Gastrocnemius medialis (tissue), 4 donors: ENCODE measurements around the gene SMARCAD1. TPM values are rescaled to one million over a fixed set of nuclear protein-coding genes. Genes with fewer than 3 reads are reported as not detected.

Source experiments
- ATAC-seq, 2 donors: fragments of 150-250 bp; one replicate each; pipeline ENCODE4 v1.9.1; 2016
- DNase-seq, 2 donors: peaks; one replicate each; pipeline ENCODE4 v3.0.0-alpha.2; 2019
- H3K27ac ChIP-seq, 4 donors: fragments of 200-600 bp; sonication (generic); 1 replicate in 1 of 4; 2 replicates in 3 of 4; pipeline ENCODE4 v1.5.1; 2016 to 2018; ENCODE audit warnings: mild to moderate bottlenecking in 2 of 4, moderate library complexity in 1 of 4
- H3K27me3 ChIP-seq, 3 donors: fragments of 200-600 bp; sonication (generic) in 2 of 3; 1 replicate in 1 of 3; 2 replicates in 2 of 3; pipeline versions ENCODE4 v1.5.1 to v1.6.0; 2016 to 2019; ENCODE audit warnings: mild to moderate bottlenecking in 1 of 3, moderate library complexity in 1 of 3
- H3K36me3 ChIP-seq, 2 donors: fragments of 200-600 bp; sonication (generic) in 1 of 2; one replicate each; pipeline ENCODE4 v1.5.1; 2017 to 2018
- H3K4me1 ChIP-seq, 2 donors: fragments of 200-600 bp; sonication (generic) in 1 of 2; one replicate each; pipeline ENCODE4 v1.5.1; 2016 to 2017; ENCODE audit warnings: mild to moderate bottlenecking in 2 of 2
- H3K4me3 ChIP-seq, 4 donors: fragments of 200-600 bp; sonication (generic) in 3 of 4; 1 replicate in 1 of 4; 2 replicates in 3 of 4; pipeline ENCODE4 v1.5.1; 2016 to 2019; ENCODE audit warnings: mild to moderate bottlenecking in 2 of 4
- H3K9me3 ChIP-seq, 3 donors: fragments of 200-600 bp; sonication (generic) in 2 of 3; 1 replicate in 1 of 3; 2 replicates in 2 of 3; pipeline ENCODE4 v1.5.1; 2016 to 2019
- CTCF ChIP-seq, 5 experiments: fragments of 450-650 bp in 3 of 5; fragments of 200-600 bp in 2 of 5; sonication (generic) in 2 of 5; IDR thresholded peaks in 4 of 5; conservative IDR thresholded peaks in 1 of 5; 1 replicate in 4 of 5; 2 replicates in 1 of 5; pipeline ENCODE4 v1.5.1; 2016 to 2019; ENCODE audit warnings: antibody characterized with exemption in 5 of 5, mild to moderate bottlenecking in 3 of 5, moderate library complexity in 3 of 5
- POLR2A ChIP-seq, 2 donors: fragments of 450-650 bp; IDR thresholded peaks; one replicate each; pipeline ENCODE4 v1.6.1; 2017; ENCODE audit warnings: antibody characterized with exemption in 2 of 2, mild to moderate bottlenecking in 2 of 2, moderate library complexity in 2 of 2
- in situ Hi-C, 4 donors: fragments of 200-750 bp; cut with MboI; loops; one replicate each; pipeline versions ENCODE4 v1.15.0 to v1.8.0; 2017; ENCODE audit warnings: low sequenced_read_pairs in 4 of 4
- intact Hi-C: fragments of 100-400 bp; cut with DNase I; formaldehyde crosslinking; loops from one replicate; pipeline ENCODE4 v1.15.1; 2023; ENCODE audit warnings: low total_unique reads
- total RNA-seq, 4 donors: library from RNA; depleted of rRNA; stranded (reverse); fragments of >200 nt; gene quantifications; one replicate each; pipeline versions ENCODE4 v1.1.0 to v1.2.3, GENCODE V29; 2016

SMARCAD1 gene
- total RNA-seq, 4 donors from 2014 or later = 5.7 to 16.9 (median 8.0) TPM

DNA sequence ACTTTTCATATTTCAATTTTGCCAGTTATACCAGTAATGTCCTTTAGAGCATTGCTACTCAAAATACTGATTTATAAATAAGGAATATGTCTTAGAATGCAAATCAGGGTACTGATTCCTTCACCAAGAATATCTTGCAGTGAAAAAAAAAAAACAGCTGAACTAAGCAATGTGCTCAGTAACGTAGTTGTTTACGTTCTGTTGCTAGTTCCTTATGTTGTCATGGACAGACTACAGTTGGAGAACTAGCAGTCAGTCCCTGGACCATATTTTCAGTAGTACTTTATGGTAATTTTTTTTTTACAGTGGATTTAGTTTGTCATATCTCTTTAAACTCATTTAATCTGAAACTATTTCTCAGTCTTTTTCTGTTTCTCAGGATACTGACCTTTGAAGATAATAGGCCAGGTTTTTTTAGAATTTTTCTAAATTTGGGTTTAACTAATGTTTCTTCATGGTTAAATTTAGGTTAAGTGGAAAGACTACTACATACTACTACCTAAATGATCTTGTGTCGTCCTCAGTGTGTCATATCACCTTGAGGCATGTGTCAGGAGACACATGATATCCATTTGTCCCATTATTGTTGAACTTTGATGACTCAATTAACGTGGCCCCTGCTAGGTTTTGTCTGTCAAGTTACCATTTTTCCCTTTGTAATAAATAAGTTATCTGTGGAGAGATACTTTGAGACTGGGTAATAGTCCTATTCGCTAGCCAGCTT lies 21.0 kb downstream of the SMARCAD1 start:
- DNase-seq (no peak), ATAC-seq (no peak)
- in situ Hi-C loops = no loop called here
- TF ChIP-seq CTCF (IDR thresholded peaks at IDR 0.05 in 4 of 5, conservative IDR thresholded peaks at IDR 0.05 in 1 of 5) (no peak), POLR2A (IDR thresholded peaks at IDR 0.05) (no peak)
- Histone ChIP-seq H3K27ac (no peak overlapping the region), H3K36me3 (peaks cover 0 to 7% of the 10 kb centered on the region in 2 donors), H3K9me3 (no peaks in the 10 kb centered on the region), H3K4me3 (no peak overlapping the region), H3K4me1 (peaks cover 8 to 16% of the 10 kb centered on the region in 2 donors), H3K27me3 (no peaks in the 10 kb centered on the region)
- intact Hi-C loops = no loop called here

DNA sequence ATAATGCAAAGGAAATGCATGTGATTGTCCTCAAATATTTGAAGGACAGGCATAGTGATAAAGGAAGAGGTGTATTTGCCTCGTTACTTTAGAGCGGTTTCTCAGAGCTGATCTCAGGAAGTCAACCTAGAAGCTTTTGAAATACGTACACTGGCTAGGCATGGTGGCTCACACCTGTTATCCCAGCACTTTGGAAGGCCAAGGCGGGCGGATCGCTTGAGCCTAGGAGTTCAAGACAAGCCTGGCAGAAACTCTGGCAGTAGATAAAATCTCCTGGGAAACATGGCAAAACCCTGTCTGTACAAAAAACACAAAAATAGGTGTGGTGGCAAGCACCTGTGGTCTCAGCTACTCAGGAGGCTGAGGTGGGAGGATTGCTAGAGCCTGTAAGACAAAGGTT lies 24.9 kb downstream of the SMARCAD1 start:
- DNase-seq (no peak), ATAC-seq (no peak)
- in situ Hi-C loops = no loop called here
- Histone ChIP-seq H3K27me3 (no peaks in the 10 kb centered on the region), H3K36me3 (peaks cover 0 to 11% of the 10 kb centered on the region in 2 donors), H3K4me3 (no peak overlapping the region), H3K4me1 (peaks cover 8 to 9% of the 10 kb centered on the region in 2 donors), H3K9me3 (no peaks in the 10 kb centered on the region), H3K27ac (no peak overlapping the region)
- intact Hi-C loops = no loop called here
- TF ChIP-seq CTCF (IDR thresholded peaks at IDR 0.05 in 4 of 5, conservative IDR thresholded peaks at IDR 0.05 in 1 of 5) = no peak

- no peak for DNase-seq
- Histone ChIP-seq H3K4me3 (no peak overlapping the region), H3K27ac (no peak overlapping the region), H3K27me3 (no peaks in the 10 kb centered on the region), H3K36me3 (peaks cover 0 to 22% of the 10 kb centered on the region in 2 donors), H3K9me3 (no peaks in the 10 kb centered on the region), H3K4me1 (no peaks in the 10 kb centered on the region)
- no peak for TF ChIP-seq POLR2A (IDR thresholded peaks at IDR 0.05)
- TF ChIP-seq CTCF (IDR thresholded peaks at IDR 0.05 in 4 of 5, conservative IDR thresholded peaks at IDR 0.05 in 1 of 5) = no peak
- no peak for ATAC-seq
- intact Hi-C loops (no loop called here), in situ Hi-C loops (no loop called here)
Observed at GRCh38 chr4:94235825-94236224, 28.2 kb downstream of the SMARCAD1 start.

DNA sequence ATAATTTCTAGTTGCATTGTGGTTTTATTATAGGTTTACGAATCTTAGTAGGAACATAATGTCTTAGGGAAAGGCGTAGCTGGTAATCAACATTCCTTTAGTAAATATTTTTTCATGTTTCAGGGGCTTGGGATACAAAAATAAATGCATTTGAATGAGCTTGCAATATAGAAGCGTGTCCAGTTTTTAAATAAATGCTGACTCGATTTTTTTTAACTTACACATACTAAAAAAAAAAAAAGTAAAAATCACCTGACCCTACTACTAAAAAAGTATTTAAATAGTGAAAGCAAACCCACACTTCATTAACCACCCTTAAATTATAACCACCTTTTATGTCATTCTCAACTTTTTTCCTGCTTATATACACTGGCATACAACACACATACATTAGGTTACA lies 29.6 kb downstream of the SMARCAD1 start:
- no peak for TF ChIP-seq POLR2A (IDR thresholded peaks at IDR 0.05)
- no peak for TF ChIP-seq CTCF (IDR thresholded peaks at IDR 0.05 in 4 of 5, conservative IDR thresholded peaks at IDR 0.05 in 1 of 5)
- H3K36me3 ChIP-seq = peaks cover 0 to 35% of the 10 kb centered on the region in 2 donors

DNA sequence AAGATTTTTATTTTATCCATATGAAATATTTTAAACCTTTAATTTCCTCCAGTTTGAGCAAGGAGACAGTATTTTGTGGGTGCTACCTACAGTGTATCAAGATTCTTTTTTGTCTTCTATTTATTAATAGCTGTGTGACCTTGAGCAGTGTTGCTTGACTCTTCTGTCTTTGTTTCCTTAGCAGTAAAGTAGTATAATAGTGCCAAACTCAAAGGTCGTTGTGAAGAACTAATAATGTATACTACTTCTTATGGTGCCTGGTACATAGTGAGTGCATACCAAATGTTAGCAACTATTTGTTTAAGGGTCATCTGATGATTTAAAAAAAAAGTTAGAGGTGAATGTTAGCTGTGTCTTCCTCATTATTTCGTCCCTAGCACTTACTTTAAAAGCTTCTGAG lies 30.5 kb downstream of the SMARCAD1 start:
- no peak for DNase-seq
- Histone ChIP-seq H3K9me3 (no peaks in the 10 kb centered on the region), H3K36me3 (peaks cover 0 to 36% of the 10 kb centered on the region in 2 donors), H3K4me1 (no peaks in the 10 kb centered on the region), H3K27ac (no peak overlapping the region), H3K4me3 (no peak overlapping the region), H3K27me3 (no peaks in the 10 kb centered on the region)
- in situ Hi-C loops = no loop called here
- intact Hi-C loops = no loop called here
- no peak for ATAC-seq
- TF ChIP-seq POLR2A (IDR thresholded peaks at IDR 0.05) = no peak
- no peak for TF ChIP-seq CTCF (IDR thresholded peaks at IDR 0.05 in 4 of 5, conservative IDR thresholded peaks at IDR 0.05 in 1 of 5)

More for the DNA sequence above, 29.6 kb downstream of the SMARCAD1 start:
- Histone ChIP-seq H3K9me3 (no peaks in the 10 kb centered on the region), H3K27ac (no peak overlapping the region), H3K4me3 (no peak overlapping the region), H3K4me1 (no peaks in the 10 kb centered on the region), H3K27me3 (no peaks in the 10 kb centered on the region)
- ATAC-seq (no peak), DNase-seq (no peak)
- intact Hi-C loops = no loop called here
- in situ Hi-C loops = no loop called here
